Loucy (cell line): ENCODE results near the gene PCDHB11.

Source experiments
- EZH2phosphoT487 ChIP-seq: fragments of 200-600 bp; IDR thresholded peaks from 2 replicates; pipeline ENCODE4 v1.6.1; 2018; ENCODE audit warnings: antibody characterized with exemption, mild to moderate bottlenecking, moderate library complexity, borderline replicate concordance
- TF ChIP-seq, protein P1 (sequence below): fragments of 200-600 bp; sonication (generic); conservative IDR thresholded peaks from 2 replicates; pipeline ENCODE4 v1.5.1; 2014; ENCODE audit warnings: mild to moderate bottlenecking, antibody characterized with exemption, low read length

DNA sequence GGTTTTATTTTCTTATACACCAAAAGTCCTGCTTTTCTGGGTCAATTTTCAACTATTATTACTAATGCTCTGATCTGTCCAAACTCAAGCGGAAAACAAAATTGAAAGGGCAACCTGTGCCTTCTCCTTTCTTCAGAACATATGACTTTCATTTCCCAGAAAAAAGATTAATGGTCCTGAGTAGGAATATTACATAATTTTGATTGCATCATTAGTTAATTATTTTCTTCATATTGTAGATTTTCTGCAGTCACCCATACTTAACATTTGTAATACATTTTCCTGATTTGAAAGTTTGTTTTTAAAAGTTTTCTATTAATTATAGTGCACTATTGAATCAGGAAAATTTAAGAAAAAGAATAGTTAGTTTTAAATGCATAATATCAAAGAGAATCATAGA is 23.5 kb upstream of the PCDHB11 start:
- TF ChIP-seq, protein P1, sequence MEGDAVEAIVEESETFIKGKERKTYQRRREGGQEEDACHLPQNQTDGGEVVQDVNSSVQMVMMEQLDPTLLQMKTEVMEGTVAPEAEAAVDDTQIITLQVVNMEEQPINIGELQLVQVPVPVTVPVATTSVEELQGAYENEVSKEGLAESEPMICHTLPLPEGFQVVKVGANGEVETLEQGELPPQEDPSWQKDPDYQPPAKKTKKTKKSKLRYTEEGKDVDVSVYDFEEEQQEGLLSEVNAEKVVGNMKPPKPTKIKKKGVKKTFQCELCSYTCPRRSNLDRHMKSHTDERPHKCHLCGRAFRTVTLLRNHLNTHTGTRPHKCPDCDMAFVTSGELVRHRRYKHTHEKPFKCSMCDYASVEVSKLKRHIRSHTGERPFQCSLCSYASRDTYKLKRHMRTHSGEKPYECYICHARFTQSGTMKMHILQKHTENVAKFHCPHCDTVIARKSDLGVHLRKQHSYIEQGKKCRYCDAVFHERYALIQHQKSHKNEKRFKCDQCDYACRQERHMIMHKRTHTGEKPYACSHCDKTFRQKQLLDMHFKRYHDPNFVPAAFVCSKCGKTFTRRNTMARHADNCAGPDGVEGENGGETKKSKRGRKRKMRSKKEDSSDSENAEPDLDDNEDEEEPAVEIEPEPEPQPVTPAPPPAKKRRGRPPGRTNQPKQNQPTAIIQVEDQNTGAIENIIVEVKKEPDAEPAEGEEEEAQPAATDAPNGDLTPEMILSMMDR: no peak
- TF ChIP-seq EZH2phosphoT487: no peak
